H9 (cell line): Measurements from ENCODE around the gene DENND5B. TPM values are rescaled to one million over a fixed set of nuclear protein-coding genes. Genes with fewer than 3 reads are reported as not detected.

ENCODE experiments used
- DNase-seq: peaks from one replicate; pipeline ENCODE4 v3.0.0-alpha.2; 2017
- H2AFZ ChIP-seq: one replicate; pipeline ENCODE4 v1.6.1; 2013; ENCODE audit warnings: mild to moderate bottlenecking, low read length, control low read depth, moderate library complexity
- H2AK5ac ChIP-seq: 2 replicates; pipeline ENCODE4 v1.6.1; 2013; ENCODE audit warnings: low read length, control low read depth, mixed read lengths; ENCODE audit not compliant: insufficient read length
- H2BK120ac ChIP-seq: one replicate; pipeline ENCODE4 v1.6.1; 2013; ENCODE audit warnings: low read depth, mild to moderate bottlenecking, low read length, control low read depth, inconsistent platforms; ENCODE audit not compliant: poor library complexity, severe bottlenecking
- H2BK12ac ChIP-seq: 2 replicates; pipeline ENCODE4 v1.6.1; 2013; ENCODE audit warnings: low read length, control low read depth, mixed read lengths, low read depth; ENCODE audit not compliant: insufficient read length
- H2BK15ac ChIP-seq: 2 replicates; pipeline ENCODE4 v1.6.1; 2013; ENCODE audit warnings: low read depth, low read length, control low read depth
- H2BK20ac ChIP-seq: one replicate; pipeline ENCODE4 v1.6.1; 2013; ENCODE audit warnings: low read depth, mild to moderate bottlenecking, low read length, control low read depth, inconsistent platforms; ENCODE audit not compliant: poor library complexity, severe bottlenecking
- H2BK5ac ChIP-seq: 2 replicates; pipeline ENCODE4 v1.6.1; 2013; ENCODE audit warnings: low read length, control low read depth, mixed read lengths; ENCODE audit not compliant: insufficient read length
- H3K14ac ChIP-seq: 2 replicates; pipeline ENCODE4 v1.6.1; 2013; ENCODE audit warnings: low read length, control low read depth; ENCODE audit not compliant: insufficient read depth
- H3K18ac ChIP-seq: 2 replicates; pipeline ENCODE4 v1.6.1; 2013; ENCODE audit warnings: low read depth, mild to moderate bottlenecking, mixed read lengths, low read length, control low read depth; ENCODE audit not compliant: insufficient read length
- H3K23ac ChIP-seq: 2 replicates; pipeline ENCODE4 v1.6.1; 2013; ENCODE audit warnings: low read length, control low read depth, mixed read lengths, low read depth; ENCODE audit not compliant: insufficient read length
- H3K23me2 ChIP-seq: 2 replicates; pipeline ENCODE4 v1.6.1; 2013; ENCODE audit warnings: low read depth, mild to moderate bottlenecking, mixed read lengths, low read length, control low read depth; ENCODE audit not compliant: insufficient read length, poor library complexity, severe bottlenecking
- H3K27ac ChIP-seq: 2 replicates; pipeline ENCODE4 v1.5.1; 2013; ENCODE audit warnings: low read length, control low read depth, mixed read lengths, low read depth; ENCODE audit not compliant: insufficient read length
- H3K27me3 ChIP-seq: 2 replicates; pipeline ENCODE4 v1.6.1; 2013; ENCODE audit warnings: low read length, control low read depth, inconsistent platforms; ENCODE audit not compliant: insufficient read depth
- H3K4ac ChIP-seq: 2 replicates; pipeline ENCODE4 v1.6.1; 2013; ENCODE audit warnings: low read depth, mild to moderate bottlenecking, control low read depth, inconsistent platforms, low read length, moderate library complexity
- H3K4me1 ChIP-seq: 2 replicates; pipeline ENCODE4 v1.6.1; 2013; ENCODE audit warnings: low read length, control low read depth, inconsistent platforms; ENCODE audit not compliant: insufficient read depth
- H3K4me2 ChIP-seq: 2 replicates; pipeline ENCODE4 v1.6.1; 2013; ENCODE audit warnings: low read length, control low read depth, mixed read lengths; ENCODE audit not compliant: insufficient read length, insufficient read depth
- H3K56ac ChIP-seq: 2 replicates; pipeline ENCODE4 v1.6.1; 2013; ENCODE audit warnings: low read depth, mild to moderate bottlenecking, mixed read lengths, low read length, control low read depth; ENCODE audit not compliant: insufficient read length
- H3K79me1 ChIP-seq: 2 replicates; pipeline ENCODE4 v1.6.1; 2013; ENCODE audit warnings: low read depth, mild to moderate bottlenecking, moderate library complexity, low read length, control low read depth, inconsistent platforms; ENCODE audit not compliant: insufficient read depth, poor library complexity, severe bottlenecking
- H3K79me2 ChIP-seq: 2 replicates; pipeline ENCODE4 v1.6.1; 2013; ENCODE audit warnings: low read length, control low read depth, inconsistent platforms; ENCODE audit not compliant: insufficient read depth
- H3K9ac ChIP-seq: 2 replicates; pipeline ENCODE4 v1.6.1; 2013; ENCODE audit warnings: low read length, control low read depth, mixed read lengths; ENCODE audit not compliant: insufficient read length; ENCODE audit errors: extremely low read depth
- H3K9me3 ChIP-seq: one replicate; pipeline ENCODE4 v1.6.1; 2013; ENCODE audit warnings: low read depth, low read length, inconsistent platforms; ENCODE audit not compliant: control insufficient read depth
- H3T11ph ChIP-seq: one replicate; pipeline ENCODE4 v1.6.1; 2013; ENCODE audit warnings: mild to moderate bottlenecking, low read length, control low read depth, inconsistent platforms
- H4K20me1 ChIP-seq: one replicate; pipeline ENCODE4 v1.6.1; 2013; ENCODE audit not compliant: control insufficient read depth, insufficient read length, insufficient read depth
- H4K5ac ChIP-seq: 2 replicates; pipeline ENCODE4 v1.6.1; 2013; ENCODE audit warnings: low read depth, mild to moderate bottlenecking, mixed read lengths, low read length, control low read depth; ENCODE audit not compliant: insufficient read length
- H4K8ac ChIP-seq: replicated peaks from 2 replicates; pipeline ENCODE4 v1.6.1; 2013; ENCODE audit warnings: low read length, control low read depth, mixed read lengths, low read depth; ENCODE audit not compliant: insufficient read length
- H4K91ac ChIP-seq: 2 replicates; pipeline ENCODE4 v1.6.1; 2013; ENCODE audit warnings: low read depth, mild to moderate bottlenecking, moderate library complexity, mixed read lengths, low read length, control low read depth; ENCODE audit not compliant: insufficient read length
- H3K27ac Mint-ChIP-seq, 3 experiments: 2 replicates in 2 of 3; 3 replicates in 1 of 3; pipeline ENCODE4 v1.8.0; 2020 to 2021; ENCODE audit warnings: mixed read lengths in 3 of 3, mild to moderate bottlenecking in 1 of 3, moderate library complexity in 1 of 3
- H3K27me3 Mint-ChIP-seq: 2 replicates; pipeline ENCODE4 v1.8.0; 2021; ENCODE audit warnings: low read depth, mild to moderate bottlenecking, moderate library complexity, mixed read lengths
- H3K36me3 Mint-ChIP-seq, 3 experiments: 2 replicates in 2 of 3; 3 replicates in 1 of 3; pipeline ENCODE4 v1.8.0; 2020 to 2021; ENCODE audit warnings: low read depth in 3 of 3, mixed read lengths in 3 of 3; ENCODE audit not compliant: insufficient read depth in 1 of 3
- H3K4me1 Mint-ChIP-seq, 2 experiments: 2 replicates each; pipeline ENCODE4 v1.8.0; 2020; ENCODE audit warnings: mixed read lengths in 2 of 2
- H3K4me3 Mint-ChIP-seq, 2 experiments: 2 replicates in 1 of 2; 3 replicates in 1 of 2; pipeline ENCODE4 v1.8.0; 2020 to 2021; ENCODE audit warnings: mild to moderate bottlenecking in 2 of 2, mixed read lengths in 2 of 2, moderate library complexity in 1 of 2
- H3K9me3 Mint-ChIP-seq, 2 experiments: 2 replicates in 1 of 2; 3 replicates in 1 of 2; pipeline ENCODE4 v1.8.0; 2020; ENCODE audit warnings: mild to moderate bottlenecking in 2 of 2, mixed read lengths in 2 of 2, moderate library complexity in 1 of 2
- WGBS: extraction: QIAGEN DNeasy Blood & Tissue Kit; methylation state at CpG from one replicate; pipeline ENCODE4 v1.1.7; 2013; ENCODE audit warnings: missing lambda C conversion rate, low lambda C conversion rate, mixed read lengths; ENCODE audit not compliant: insufficient read length; ENCODE audit errors: extremely low coverage; 5-methylcytosine and 5-hydroxymethylcytosine counted together
- total RNA-seq: library from RNA; stranded (reverse); gene quantifications from 2 replicates; pipeline ENCODE4 v1.2.1, GENCODE V29; 2021
- TF ChIP-seq, protein P1 (sequence below): fragments of 200-600 bp; sonication (generic); conservative IDR thresholded peaks from 3 replicates; pipeline ENCODE4 v1.8.0; 2021; ENCODE audit warnings: antibody characterized with exemption, mild to moderate bottlenecking

DENND5B gene
- total RNA-seq, 1 experiment from 2014 or later, result 13.4 TPM

DNA sequence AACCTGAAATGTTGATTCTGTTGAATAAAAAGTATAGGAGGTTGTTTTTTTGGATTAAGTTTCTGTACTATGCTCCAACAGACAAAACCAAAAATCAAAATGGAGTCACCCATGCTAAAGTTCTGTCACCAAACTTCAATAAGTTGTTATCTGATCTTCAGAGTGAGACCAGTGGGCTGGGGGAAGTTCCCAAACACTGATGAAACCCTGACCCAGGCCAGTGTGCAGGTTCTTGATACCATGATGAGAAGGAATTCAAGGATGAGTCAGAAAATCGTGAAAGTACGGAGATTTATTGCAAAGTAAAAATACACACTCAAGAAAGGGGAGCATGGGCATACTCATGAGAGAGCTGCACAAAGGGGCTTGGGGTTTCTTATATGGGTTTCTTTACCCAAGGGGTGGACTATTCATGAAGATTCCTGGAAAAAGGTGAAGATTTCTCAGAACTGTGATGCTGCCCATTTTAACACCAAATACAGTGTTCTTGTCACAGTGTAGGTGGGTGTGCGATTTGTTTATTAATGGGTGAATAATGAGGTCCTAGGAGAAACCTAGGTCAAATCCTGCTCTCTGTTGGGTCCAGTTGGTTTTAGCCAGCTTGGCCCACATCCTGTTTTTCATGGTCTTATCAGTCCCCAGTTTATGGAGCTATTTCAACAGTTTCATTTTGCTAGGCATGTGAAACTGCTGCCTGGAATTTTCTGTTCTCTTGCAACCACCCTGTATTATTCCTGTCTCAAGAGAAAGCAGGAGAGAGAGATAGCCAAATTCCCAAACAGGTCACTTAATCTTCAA is 27.5 kb upstream of the DENND5B start:
- Histone ChIP-seq H3K4me1 (no peaks in the 10 kb centered on the region), H3K23ac (no peak overlapping the region), H3T11ph (peak overlapping the region; percentile 6), H3K23me2 (no peaks in the 10 kb centered on the region), H4K20me1 (no peaks in the 10 kb centered on the region), H4K91ac (no peak overlapping the region), H4K5ac (no peak overlapping the region), H3K27me3 (no peaks in the 10 kb centered on the region), H2AFZ (no peak overlapping the region), H3K79me1 (no peaks in the 10 kb centered on the region), H2BK20ac (no peak overlapping the region), H2BK12ac (no peak overlapping the region), H3K9me3 (no peaks in the 10 kb centered on the region), H3K56ac (no peak overlapping the region), H3K14ac (no peak overlapping the region), H2BK120ac (no peak overlapping the region), H3K4ac (no peak overlapping the region), H2BK5ac (no peak overlapping the region), H3K27ac (no peak overlapping the region), H2BK15ac (no peak overlapping the region), H3K79me2 (no peaks in the 10 kb centered on the region), H3K4me2 (no peak overlapping the region), H4K8ac (no peak overlapping the region), H3K18ac (no peak overlapping the region), H2AK5ac (no peak overlapping the region), H3K9ac (no peak overlapping the region)
- Mint-ChIP-seq H3K36me3 (no peaks in the 10 kb centered on the region), H3K4me1 (no peaks in the 10 kb centered on the region), H3K27ac (0 out of 7 replicates have a peak overlapping the region, but pooled peaks of 1 of the 3 experiments have one; percentile 11), H3K9me3 (no peaks in the 10 kb centered on the region), H3K27me3 (no peaks in the 10 kb centered on the region; the same call in 1 of the 2 replicates), H3K4me3 (no peak overlapping the region)
- DNase-seq, result no peak
- no CpG with 5 or more reads among the region's 3 CpGs for WGBS
- TF ChIP-seq, protein P1, sequence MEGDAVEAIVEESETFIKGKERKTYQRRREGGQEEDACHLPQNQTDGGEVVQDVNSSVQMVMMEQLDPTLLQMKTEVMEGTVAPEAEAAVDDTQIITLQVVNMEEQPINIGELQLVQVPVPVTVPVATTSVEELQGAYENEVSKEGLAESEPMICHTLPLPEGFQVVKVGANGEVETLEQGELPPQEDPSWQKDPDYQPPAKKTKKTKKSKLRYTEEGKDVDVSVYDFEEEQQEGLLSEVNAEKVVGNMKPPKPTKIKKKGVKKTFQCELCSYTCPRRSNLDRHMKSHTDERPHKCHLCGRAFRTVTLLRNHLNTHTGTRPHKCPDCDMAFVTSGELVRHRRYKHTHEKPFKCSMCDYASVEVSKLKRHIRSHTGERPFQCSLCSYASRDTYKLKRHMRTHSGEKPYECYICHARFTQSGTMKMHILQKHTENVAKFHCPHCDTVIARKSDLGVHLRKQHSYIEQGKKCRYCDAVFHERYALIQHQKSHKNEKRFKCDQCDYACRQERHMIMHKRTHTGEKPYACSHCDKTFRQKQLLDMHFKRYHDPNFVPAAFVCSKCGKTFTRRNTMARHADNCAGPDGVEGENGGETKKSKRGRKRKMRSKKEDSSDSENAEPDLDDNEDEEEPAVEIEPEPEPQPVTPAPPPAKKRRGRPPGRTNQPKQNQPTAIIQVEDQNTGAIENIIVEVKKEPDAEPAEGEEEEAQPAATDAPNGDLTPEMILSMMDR, result no peak
